NCI-H524 (cell line): ENCODE measurements around the gene INTS4.
"Not testable (repeated sequence)": the region's sequence is repeated elsewhere in the genome, so short reads cannot be mapped to it uniquely, and the experiment has no call there.

Experiments used
- DNase-seq, 2 experiments: peaks; one replicate each; lab custom pipeline; 2025; lab: John Stamatoyannopoulos, UW

INTS4 gene

DNA sequence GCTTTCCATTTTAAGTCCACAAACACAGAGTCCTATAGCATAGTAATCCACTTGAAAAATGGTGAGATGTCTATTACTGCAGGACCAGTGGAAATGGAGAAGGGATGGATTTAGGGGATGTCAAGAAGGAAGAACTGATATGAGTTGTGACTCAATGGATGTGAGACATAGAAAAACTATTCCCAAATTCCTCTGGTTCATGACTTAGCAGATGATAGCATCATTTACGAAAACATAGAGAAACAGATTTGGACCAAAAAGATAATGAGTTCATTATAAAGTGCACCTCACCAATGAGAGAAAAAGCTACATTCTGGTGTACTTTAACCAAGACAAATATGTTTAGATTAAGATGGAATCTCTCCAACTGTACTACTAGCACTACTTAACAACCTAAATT lies 51.2 kb downstream of the INTS4 start:
- DNase-seq, result not testable (repeated sequence)

DNA sequence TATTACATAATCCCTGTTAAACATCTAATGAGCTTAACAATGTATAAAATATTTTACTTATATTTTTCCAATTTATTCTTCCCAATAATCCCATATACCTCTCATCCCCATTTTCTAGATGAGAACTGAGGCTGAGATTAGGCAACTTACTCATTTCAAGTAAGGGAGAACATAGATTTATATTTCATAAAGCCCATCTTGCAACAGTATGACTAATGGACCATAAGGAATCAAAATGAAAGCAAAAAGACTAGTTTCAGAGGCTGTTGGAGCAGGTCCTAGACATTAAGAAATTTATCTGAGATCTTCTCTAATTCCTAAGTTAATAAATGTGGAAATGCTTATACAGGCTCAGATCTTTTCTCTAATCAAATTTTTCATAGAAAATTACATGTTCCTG lies 52.0 kb downstream of the INTS4 start:
- not testable (repeated sequence) for DNase-seq

DNA sequence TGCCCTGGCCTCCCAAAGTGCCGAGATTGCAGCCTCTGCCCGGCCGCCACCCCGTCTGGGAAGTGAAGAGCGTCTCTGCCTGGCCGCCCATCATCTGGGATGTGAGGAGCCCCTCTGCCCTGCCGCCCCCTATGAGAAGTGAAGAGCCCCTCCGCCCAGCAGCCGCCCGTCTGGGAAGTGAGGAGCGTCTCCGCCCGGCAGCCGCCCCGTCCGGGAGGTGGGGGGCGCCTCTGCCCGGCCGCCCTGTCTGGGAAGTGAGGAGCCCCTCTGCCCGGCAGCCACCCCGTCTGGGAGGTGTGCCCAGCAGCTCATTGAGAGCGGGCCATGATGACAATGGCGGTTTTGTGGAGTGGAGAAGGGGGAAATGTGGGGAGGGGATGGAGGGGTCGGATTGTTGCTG lies 60.9 kb downstream of the INTS4 start:
- not testable (repeated sequence) for DNase-seq

DNA sequence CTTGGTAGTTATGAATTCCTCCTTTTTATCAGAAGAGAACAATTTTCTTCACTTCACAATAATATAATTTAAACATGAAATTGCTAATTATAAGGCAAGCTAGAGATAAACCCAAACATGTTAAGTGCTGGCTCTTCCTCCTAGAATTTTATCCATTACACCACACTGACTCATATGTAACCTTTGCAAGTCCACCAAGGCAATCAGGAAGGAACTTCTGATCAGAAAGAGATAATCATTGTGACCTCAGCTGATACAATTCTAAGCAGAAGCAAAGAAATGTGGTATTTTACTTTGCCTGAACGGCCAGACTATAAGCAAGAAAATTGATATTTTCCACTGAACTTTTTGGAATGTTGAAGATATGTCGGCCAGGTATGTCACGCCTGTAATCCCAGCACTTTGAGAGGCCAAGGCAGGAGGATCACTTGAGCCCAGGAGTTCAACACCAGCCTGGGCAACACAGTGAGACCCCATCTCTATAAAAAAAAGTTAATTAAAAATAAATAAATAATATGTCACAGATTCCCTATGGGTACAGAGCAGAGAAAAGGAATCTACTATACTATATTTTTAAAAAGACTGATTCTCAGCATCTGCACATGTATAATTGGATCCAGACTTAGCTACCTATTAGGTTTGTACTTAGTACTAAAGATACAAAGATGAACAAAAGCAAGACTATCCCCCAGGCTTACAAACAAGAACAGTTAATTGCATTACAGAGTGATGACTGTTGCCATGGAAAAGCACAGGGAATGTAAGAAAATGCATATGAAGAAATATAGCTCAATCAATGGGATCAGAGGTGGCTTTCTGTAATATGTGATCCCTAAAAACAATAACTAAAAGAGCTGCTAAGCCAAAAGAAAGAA lies 63.9 kb downstream of the INTS4 start:
- DNase-seq, result not testable (repeated sequence)

- not testable (repeated sequence) for DNase-seq
These were observed 76.8 kb downstream of the INTS4 start for GRCh38 chr11:77917713-77918112.

DNA sequence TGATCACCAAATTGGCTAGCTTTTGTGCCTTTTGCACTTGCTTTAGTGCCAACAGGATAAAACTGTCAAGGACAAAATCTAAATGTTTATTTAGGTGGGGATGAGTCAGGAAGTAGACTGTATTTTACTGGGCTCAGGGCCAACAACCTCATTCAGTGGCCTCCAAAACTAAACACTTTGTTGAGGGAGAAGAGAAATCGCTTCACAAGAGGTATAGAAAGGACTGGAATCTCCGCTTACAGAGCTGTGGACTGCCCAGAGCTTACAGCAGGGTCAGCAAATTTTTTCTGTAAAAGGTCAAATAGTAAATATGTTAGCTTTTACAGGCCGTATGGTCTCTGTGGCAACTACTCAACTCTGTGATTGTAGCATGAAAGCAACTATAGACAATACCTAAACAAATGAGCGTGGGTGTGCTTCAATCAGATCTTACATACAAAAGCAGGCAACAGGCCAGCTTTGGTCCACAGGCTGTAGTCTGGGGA lies 80.1 kb downstream of the INTS4 start:
- not testable (repeated sequence) for DNase-seq

GRCh38 chr11:77913608-77914306 lies 80.7 kb downstream of the INTS4 start:
- DNase-seq, result not testable (repeated sequence)

DNA sequence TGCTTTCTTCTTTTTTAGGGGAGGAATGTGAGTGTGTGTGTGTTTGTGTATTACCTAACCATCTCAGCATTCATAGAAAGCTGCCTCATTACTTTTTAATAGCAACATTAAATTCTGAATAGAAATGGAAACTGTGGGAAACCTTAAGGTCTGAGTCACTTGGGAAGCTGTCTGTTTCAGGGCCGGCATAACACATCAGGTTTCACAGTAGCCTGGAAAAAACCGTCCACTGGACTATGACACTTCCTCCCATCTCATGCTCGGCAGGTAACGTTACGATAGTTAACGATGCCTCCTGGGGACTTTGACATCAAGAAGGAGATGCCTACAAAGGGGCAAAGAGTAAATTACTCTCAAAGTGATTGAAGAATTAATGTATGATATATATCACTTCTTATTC lies 83.6 kb downstream of the INTS4 start:
- not testable (repeated sequence) for DNase-seq

DNA sequence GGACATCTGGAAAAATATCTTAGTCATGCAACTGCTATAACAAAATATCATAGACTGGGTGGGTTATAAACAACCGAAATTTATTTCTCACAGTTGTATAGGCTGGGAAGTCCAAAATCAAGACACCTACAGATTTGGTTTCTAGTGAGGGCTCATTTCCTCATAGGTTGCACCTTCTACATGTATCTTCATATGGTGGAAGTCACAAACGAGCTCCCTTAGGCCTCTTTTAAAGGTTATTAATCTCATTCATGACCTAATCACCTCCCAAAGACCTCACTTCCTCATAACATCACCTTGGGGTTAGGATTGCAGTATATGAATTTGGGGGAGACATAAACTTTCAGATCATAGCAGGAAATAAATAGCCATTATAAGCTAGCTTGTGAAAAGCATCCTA lies 85.2 kb downstream of the INTS4 start:
- no peak for DNase-seq

DNA sequence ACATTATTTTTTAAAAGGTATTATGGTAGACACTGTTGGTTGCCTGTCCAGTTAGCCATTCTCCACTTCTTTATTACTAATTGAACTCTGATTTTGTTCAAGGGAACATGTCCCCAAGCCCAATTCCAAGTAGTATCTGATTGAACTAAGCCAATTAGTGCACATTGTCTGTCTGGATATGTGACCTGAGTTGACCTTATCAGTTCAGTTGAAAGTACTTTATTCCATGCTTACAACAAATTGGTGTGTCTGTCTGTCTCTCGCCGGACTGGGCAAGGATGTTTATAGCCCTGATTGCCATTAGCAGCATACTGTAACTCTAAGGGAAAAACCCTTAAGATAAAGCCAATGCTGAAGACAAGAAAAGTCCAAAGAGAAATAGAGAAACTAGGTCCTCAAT lies 85.6 kb downstream of the INTS4 start:
- DNase-seq, result no peak

- not testable (repeated sequence) for DNase-seq
These were observed 99.5 kb downstream of the INTS4 start for GRCh38 chr11:77894949-77895348.

DNA sequence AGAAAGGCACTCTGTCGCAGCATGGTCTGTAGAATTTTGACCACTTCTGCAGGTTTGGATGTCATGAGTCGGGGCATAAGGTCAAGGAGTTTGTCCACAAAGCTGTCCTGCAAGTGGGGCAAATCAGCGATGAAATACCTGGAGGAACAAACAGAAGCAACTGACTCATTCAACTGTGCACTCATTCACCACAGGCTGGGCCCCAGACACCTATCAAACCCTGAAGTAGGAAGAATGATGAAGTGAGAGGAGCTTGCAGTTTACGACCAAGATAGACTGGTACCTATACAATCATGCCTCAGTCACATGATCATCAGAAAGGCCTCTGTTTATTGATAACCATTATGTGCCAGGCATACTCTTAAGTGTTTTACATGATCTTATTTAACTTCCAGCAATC lies 102.8 kb downstream of the INTS4 start:
- DNase-seq, result not testable (repeated sequence)

- DNase-seq, result not testable (repeated sequence)
These were observed 103.2 kb downstream of the INTS4 start for GRCh38 chr11:77891256-77891655.

GRCh38 chr11:77890619-77891056 lies 103.8 kb downstream of the INTS4 start:
- DNase-seq, result peak; percentile 6 to 62

DNA sequence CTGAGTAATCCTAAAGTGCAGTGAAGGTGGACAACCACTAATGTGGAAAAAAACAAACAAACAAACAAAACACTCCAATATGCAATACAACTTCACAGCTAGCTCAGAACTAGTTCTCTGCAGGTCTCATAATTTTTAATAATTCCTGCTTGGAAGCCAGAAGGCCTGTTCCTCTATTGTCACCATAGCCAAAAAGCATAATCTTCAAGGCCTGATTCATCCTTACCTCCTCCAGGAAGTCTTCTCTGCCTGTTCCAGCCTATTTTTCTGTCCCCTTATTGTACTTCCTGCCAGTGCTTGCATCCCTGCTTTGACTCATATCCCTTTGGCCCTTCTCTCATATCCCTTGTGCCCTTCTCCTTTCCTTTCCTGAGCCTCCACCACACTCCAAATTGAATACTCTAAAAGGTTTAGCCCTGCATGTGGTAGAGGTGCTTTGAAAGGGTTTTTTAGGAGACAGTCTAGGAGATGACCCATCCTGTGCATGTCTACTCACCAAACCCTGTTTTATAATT lies 104.3 kb downstream of the INTS4 start:
- not testable (repeated sequence) for DNase-seq

GRCh38 chr11:77889045-77889444 lies 105.4 kb downstream of the INTS4 start:
- DNase-seq, result not testable (repeated sequence)

DNA sequence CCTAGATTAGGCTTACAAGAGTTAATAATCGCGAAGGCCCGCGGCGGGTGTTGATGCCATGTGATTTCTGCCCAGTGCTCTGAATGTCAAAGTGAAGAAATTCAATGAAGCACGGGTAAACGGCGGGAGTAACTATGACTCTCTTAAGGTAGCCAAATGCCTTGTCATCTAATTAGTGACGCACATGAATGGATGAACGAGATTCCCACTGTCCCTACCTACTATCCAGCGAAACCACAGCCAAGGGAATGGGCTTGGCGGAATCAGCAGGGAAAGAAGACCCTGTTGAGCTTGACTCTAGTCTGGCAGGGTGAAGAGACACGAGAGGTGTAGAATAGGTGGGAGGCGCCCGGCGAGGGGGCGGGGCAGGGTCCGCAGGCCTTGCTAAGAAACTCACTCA lies 108.1 kb downstream of the INTS4 start:
- no peak for DNase-seq

GRCh38 chr11:77884829-77885190 lies 109.7 kb downstream of the INTS4 start:
- no peak for DNase-seq

DNA sequence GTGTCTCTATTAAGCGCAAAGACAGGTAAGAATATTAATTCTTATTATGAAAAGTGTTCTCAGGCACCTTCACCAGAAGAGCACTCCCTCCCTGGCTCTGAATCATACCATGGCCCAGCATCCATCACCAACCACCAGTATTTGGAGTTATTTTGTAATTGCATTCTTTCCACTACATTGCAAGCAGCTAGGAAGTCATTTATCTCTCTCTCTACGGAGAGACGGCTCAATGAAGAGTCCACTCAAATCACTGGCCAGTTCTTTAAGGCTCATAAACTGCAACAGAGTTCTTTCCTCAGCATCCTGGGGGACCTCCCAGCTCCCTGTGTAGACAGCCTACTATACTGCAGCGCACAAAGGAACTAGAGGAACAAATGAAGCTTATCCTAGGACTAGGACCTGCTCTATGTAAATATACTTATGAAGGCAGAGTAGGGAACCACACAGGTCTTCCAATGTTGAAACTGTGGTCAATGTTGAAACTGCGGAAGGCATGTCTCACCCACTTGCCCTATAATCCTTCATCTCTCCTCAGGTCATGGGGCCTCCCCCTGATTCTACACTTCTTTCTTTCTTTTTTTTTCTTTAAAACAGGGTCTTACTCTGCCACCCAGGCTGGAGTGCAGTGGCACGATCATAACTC lies 110.2 kb downstream of the INTS4 start:
- DNase-seq, result no peak

- DNase-seq, result peak in 1 of 2 experiments; percentile 62
These were observed 110.7 kb downstream of the INTS4 start for GRCh38 chr11:77883775-77884174.

DNA sequence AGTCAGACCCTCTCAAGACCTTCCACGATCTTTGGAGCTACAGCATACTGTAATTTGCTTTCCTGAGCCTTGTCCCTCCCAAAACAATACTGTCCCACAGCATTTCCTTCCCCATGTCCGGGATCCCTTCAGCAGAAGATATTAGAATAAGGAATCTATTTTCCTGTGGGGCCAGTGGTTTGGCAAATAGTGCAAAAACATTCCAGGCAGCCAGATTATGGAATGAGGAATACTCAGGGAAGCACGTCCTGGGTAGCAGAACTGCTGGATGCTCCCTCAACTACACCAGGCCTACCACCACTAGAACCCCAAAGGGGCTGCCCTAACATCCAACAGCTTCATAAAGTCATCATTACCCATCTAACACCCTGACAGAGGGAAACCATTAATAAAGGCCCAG lies 112.1 kb downstream of the INTS4 start:
- no peak for DNase-seq

DNA sequence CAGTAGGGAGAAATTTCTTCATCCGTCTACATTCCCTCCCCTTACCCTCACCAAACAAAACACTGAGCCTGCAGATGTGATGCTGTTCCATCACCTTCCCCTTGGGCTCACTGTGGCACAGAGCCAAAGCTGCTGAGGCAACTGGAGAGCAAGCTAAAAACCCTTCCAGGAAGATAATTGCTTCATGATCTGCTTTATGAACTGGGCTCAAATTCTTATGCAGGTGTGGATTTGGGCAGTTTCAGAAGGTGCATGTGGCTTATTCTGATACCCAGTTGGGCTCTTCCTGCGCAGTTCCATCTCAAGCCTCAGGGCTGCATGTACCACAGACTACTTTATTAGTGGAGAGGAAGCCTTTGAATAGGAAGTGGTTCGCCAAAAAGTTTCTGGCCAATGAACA lies 115.2 kb downstream of the INTS4 start:
- peak; percentile 3 to 8 for DNase-seq
